HG03139 (cell line): ENCODE results near the gene USP48.
"Not testable (repeated sequence)": the region's sequence is repeated elsewhere in the genome, so short reads cannot be mapped to it uniquely, and the experiment has no call there.

Experiments used
- ATAC-seq: cut with Tn5 transposase; IDR thresholded peaks from one replicate; pipeline ENCODE4 v1.9.1; 2021; ENCODE audit not compliant: unreplicated experiment

Gene USP48

DNA sequence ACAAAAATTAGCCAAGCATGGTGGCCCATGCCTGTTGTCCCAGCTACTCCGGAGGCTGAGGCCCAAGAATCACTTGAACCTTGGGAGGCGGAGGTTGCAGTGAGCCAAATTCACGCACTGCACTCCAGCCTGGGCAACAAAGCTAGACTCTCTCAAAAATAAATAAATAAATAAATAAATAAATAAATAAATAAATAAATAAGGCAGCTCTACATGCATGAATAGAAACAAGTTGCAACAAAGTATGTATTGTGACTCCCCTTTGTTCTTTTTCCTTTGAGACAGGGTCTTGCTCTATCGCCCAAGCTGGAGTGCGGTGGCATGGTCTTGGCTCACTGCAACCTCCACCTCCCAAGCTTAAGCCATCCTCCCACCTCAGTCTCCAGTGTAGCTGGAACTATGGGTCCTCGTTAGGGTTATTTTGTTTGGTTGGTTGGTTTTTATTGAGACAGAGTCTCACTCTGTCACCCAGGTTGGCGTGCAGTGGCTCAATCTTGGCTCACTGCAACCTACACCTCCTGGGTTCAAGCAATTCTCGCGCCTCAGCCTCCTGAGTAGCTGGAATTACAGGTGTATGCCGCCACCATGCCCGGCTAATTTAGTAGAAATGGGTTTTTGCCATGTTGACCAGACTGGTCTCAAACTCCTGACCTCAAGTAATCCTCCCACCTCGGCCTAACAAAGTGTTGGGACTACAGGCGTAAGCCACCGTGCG lies 8.0 kb downstream of the USP48 start:
- no peak for ATAC-seq

DNA sequence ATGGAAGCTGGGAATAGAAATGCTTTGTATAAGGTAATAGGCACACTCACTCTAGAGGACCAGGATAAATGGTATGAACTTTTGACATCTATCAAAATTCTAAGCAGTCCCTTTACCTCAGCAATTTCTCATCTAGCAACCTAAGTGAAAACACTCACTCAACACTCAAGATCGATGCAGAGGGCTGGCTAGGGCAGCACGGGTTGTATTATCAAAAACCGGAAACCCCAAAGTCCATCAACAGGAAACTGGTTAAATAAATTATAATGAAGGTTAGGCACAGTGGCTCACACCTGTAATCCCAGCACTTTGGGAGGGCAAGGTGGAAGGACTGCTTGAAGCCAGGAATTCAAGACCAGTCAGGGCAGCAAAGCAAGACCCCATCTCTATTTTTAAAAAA lies 9.4 kb downstream of the USP48 start:
- ATAC-seq: no peak

DNA sequence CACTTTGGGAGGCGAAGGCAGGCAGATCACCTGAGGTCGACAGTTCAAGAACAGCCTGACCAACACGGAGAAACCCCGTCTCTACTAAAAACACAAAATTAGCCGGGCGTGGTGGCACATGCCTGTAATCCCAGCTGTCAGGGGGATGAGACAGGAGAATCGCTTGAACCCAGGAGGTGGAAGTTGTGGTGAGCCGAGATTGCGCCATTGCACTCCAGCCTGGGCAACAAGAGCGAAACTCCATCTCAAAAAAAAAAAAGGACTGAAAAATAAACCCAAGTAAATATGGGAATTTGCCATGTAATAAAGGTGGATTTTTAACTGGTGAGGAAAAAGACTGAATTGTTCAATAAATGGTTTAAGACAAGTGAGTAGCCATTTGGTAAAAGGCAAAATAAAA lies 11.3 kb downstream of the USP48 start:
- not testable (repeated sequence) for ATAC-seq

DNA sequence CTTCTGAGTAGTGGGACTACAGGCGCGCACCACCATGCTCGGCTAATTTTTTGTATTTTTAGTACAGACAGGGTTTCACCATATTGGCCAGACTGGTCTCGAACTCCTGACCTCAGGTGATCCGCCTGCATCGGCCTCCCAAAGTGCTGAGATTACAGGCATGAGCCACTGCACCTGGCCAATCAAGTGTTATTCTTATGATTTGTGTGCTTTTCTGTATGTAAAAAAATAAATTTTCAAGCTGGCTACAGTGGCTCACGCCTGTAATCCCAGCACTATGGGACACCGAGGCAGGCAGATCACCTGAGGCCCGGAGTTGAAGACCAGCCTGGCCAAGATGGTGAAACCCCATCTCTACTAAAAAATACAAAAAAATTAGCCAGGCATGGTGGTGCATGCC lies 12.3 kb downstream of the USP48 start:
- ATAC-seq: not testable (repeated sequence)

DNA sequence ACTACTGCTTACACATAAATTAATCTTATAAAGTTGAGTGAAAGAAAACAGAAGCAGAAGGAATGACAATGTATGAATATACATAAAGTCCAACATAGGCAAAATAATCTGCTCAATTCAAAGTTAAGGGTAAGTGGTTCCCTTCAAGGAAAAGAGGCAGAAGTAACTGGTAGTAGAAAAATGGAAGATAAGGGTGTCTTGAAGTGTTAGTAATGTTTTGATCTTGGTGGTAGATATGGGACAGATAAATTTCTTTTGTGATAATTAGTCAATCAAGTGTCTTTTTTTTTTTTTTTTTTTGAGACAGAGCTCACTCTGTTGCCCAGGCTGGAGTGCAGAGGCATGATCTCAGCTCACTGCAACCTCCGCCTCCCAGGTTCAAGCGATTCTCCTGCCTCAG lies 12.7 kb downstream of the USP48 start:
- ATAC-seq: no peak

DNA sequence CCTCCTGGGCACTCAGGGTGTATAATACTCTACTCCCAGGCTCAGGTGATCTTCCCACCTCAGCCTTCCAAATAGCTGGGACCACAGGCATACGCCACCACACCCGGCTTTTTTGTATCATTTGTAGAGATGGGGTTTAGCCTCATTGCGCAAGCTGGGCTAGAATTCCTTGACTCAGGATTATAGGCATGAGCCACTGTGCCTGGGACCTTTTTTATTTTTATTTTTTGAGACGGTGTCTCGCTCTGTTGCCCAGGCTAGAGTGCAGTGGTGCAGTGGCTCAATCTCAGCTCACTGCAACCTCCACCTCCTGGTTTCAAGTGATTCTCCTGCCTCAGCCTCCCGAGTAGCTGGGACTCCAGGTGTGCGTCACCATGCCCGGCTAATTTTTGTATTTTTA lies 15.8 kb downstream of the USP48 start:
- not testable (repeated sequence) for ATAC-seq

DNA sequence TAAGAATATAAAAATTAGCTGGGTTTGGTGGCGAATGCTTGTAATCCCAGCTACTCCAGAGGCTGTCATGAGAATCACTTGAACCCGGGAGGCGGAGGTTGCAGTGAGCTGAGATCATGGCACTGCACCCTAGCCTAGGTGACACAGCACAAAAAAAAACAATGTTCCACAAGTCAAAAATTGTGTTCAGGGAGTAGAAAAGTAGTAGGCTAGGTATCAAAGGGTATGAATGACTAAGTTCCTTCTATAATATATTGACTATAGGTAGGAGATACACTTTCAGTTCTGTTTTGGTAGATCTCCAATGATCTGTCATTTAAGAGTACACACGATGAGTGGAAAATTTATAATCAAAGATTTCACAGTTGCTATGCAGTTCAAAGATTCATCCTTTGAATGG lies 16.7 kb downstream of the USP48 start:
- ATAC-seq: no peak

DNA sequence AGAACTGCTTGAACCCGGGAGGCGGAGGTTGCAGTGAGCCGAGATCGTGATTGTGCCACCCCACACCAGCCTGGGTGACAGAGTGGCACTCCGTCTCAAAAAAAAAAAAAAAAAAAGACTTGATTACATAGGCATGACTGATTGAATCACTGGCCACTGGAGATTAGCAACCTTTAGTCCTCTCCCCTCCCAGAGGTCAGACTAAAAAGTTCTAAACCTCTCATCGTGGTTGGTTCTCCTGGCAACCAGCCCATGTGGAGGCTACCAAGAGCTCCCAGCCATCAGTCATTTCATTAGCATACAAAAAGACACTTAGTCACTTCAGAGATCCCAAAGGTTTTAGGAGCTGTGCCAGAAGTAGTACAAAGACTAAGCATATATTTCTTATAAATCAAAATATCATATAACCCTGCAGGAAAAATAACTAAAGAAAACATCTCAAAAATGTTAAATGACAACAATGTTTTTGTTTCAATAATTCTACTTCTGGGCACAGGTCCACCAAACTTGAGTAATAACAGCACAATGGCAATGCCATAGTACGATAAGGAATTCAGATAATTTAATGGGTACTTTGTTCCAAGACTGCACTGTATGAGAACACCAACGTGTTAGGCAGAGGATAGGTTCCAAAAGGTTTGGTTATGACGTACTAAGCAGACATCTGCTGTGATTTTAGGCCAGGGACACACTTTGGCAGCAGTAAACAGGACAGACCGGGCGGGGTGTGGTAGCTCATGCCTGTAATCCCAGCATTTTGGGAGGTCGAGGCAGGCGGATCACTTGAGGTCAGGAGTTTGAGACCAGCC lies 18.1 kb downstream of the USP48 start:
- no peak for ATAC-seq

DNA sequence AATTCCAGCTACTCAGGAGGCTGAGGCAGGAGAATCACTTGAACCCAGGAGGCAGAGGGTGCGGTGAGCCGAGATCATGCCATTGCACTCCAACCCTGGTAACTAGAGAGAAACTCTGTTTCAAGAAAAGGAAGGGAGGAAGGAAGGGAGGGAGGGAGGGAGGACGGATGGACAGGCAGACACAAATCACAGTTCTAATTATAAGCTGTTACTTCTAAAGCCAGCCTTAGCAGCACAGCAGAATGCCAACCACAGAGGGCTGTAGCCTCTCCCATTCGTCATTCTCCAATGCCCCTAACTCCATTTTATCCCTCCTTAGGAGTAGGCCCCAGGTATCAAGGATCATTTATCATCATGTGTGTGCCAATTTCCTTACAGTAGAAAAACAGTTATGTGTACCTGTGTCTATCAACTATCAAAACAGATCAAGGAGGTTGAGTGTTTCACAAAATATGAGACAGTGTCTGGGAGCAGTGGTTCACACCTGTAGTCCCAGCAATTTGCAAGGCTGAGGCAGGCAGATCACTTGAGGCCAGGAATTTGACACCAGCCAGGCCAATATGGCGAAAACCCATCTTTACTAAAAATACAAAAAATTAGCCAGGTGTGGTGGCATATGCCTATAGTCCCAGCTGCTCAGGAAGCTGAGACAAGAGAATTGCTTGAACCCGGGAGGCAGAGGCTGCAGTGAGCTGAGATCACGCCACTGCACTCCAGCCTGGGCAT lies 19.1 kb downstream of the USP48 start:
- no peak for ATAC-seq

DNA sequence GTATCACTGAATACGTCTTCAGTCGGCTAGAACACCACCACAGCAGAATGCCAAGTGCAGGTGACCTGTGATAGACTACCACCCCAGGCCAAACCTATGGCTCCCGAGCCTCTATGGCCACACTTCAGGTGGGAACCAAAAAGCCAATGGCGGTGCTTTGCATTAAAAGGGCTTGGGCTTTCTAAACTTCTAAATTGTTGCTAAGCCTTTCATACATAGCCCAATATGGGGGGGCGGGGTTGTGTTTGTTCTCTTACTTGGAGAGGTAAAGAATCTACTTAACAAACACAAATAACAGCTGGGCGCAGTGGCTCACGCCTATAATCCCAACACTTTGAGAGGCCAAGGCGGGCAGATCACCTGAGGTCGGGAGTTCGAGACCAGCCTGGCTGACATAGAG lies 19.7 kb downstream of the USP48 start:
- no peak for ATAC-seq

DNA sequence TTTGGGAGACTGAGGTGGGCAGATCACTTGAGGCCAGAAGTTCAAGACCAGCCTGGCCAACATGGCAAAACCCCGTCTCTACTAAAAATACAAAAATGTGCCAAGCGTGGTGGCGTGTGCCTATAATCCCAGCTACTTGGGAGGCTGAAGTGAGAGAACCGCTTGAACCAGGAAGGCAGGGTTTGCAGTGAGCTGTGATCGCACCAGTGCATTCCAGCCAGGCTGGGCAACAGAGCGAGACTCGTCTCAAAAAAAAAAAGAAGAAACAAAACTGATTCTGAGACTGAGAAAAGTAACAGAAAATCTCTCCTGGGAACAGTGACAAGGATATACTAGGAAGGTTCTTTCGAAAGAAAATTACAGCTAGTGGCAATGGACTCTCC lies 20.9 kb downstream of the USP48 start:
- ATAC-seq: no peak

DNA sequence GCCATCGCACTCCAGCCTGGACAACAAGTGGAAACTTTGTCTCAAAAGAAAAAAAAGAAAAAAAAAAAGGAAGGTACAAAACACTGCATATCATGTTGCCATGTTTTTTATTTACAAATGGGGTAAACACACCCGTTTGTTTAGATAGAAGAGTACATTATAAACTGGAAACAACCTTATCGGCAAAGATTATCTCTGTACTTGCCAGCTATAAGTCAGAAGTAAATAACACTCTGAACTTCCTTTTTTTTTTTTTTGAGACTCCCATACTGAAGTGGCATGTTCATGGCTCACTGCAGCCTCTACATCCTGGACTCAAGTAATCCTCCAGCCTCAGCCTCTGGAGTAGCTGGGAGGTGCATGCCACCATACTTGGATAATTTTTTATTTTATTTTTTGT lies 21.9 kb downstream of the USP48 start:
- ATAC-seq: no peak

DNA sequence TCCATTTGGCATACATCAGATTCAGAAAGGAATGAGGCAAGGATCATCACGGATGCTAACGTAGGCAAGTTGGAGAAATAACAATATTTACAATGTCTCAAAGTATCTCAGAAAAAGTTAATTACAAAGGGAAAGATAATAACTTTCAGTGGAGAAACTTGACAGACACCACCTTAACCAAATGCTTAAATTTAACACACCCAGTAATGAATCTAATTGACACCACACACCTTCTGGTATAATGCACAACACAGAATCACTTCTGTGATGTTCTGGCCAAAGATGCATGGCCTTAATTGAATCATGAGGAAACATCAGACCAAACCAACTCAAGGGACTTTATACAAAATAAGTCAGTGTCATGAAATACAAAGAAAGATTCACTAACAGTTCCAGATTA lies 23.1 kb downstream of the USP48 start:
- no peak for ATAC-seq

DNA sequence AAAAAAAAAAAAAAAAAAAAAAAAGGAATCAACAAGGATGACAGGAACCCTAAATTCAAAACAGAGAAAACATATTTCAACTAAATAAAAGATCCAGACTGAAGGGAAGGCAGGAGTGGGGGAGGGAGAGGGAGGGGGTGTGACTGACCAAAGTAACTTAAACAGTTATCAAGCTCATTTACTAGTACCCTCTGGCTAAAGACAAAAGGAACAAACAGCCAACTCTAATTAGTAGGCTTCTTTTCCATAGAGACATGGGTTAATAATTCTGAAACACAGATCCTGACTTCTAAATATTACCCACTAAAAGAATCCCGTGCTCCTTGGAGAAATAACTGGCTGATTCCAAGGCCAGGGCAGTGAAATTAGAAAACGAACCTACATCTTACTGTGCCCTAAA lies 23.8 kb downstream of the USP48 start:
- no peak for ATAC-seq

DNA sequence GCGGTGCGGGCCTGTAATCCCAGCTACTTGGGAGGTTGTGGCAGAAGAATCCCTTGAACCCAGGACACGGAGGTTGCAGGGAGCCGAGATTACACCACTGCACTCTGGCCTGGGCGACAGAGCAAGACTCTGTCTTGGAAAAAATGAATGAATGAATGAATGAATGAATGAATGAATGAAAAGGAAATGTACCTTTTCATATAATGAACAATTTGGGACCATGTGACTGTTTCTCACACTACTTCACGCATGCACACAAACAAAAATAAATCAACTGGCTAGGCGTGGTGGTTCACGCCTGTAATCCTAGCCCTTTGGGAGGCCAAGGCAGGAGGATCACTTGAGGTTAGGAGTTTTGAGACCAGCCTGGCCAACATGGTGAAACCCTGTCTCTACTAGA lies 24.3 kb downstream of the USP48 start:
- ATAC-seq: no peak

DNA sequence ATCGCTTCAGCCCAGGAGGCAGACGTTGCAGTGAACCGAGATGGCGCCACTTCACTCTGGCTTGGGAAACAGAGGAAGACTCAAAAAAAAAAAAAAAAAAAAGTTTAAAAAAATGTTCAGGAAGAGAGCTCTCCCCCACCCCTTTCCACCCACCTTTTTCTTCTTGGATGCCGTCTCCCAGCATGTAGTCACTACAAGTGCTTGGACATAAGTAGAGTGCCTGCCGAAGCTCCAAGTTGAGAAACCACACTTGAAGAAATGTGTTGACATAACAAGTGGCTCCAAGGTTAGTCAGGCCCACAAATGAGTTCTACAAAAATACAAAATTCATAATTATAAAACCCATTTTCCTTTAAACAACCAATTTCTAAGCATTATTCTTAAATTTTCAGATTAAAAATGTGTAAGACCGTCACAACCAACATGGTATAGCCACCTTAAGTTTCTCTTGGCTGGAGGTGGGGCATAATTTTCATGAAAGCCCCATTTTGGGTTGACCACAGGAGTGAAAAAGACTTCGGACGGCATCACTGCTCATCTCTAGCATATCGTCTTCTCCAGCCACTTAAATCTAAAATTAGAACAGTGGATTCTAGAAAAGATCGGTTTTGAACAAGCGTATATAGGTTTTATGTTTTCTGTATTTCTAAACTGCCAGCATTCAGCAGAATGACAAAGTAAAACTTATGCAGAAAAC lies 26.4 kb downstream of the USP48 start:
- no peak for ATAC-seq

DNA sequence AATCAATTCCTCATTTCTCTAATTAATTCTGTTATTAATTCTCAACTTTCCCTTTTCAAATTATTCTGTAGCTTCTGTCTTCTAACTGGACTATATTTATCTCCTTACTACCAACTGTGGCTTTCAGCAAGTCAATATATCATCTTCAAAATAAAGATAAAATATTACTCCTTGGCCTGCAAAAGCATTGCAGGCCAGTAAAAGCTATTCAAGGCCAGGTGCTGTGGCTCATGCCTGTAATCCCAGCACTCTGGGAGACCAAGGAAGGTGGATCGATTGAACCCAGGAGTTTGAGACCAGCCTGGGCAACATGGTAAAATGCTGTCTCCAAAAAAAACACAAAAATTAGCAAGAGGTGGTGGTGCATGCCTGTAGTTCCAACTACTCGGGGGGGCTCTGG lies 27.9 kb downstream of the USP48 start:
- no peak for ATAC-seq

DNA sequence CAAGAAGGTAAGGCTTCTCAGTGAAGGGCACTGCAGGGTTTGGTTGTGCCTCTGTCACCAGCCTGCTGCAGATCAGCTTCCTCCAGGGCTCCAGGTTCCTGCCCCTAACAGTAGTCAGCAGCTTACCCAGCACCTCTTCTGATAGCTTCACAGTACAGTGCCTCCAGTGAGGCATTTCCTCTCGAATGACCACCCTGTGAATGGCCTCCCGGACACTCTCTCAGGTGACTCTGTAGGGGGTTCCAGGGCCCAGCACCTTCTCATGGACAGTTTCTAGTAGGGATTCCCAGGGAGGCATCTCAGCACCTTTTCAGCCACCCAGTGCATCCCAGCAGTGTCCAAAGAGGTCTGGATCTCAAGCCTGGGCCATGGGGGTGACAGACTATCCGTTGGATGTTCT lies 28.4 kb downstream of the USP48 start:
- no peak for ATAC-seq

DNA sequence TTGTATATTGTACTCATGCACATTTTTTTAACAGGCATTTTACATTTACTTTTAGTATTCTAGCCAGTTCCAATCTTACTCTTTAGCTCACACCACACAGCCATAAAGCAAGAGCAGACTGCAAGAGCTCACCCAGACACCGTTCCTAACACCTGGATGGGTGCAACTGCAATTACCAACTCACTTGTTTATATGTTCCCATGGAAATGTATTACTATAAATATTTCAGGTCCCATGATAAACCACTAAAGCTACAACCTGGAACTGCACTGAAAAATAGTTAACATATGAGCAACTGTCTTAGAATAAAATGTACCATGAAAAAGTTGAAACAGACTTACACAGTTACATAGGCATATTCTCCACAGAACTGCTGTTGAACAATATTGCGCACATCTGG lies 30.8 kb downstream of the USP48 start:
- no peak for ATAC-seq

DNA sequence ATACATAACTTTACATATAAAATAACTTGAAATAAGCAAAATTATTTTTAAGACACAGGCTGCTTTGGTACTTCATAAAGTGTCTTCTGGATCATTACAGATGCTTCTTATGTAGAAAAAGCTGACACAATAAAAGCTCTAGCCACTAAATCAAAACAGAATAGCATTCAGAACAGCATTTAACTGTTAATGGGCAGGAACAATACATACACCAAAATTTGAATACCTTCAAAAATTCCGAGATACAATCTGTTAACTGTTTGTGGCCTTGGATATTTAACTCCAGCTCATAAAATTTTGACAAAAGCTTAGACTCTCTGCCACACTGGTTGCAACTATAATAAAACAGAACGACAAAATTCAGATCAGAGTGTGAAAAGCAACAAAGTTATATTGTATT lies 31.7 kb downstream of the USP48 start:
- no peak for ATAC-seq

DNA sequence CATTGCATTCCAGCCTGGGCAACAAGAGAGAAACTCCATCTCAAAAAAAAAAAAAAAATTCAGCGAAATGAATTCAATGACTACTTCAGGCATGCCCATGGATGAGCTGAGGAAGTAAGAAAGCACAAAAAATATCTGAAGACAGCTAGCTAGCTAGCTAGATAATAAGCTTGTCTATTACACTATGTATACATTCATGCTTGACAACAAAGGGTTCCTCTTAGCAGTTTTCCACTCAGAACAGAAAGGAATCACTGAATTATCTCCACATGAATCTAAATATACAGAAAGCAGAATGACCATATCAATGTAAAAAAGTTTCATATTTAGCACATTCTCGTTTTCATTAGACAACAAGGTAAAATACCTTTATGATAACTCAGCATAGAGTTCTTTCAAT lies 32.1 kb downstream of the USP48 start:
- ATAC-seq: no peak
